Prostate gland (tissue), 2 donors: ENCODE measurements around the gene TAF4. TPM values are rescaled to one million over a fixed set of nuclear protein-coding genes. Genes with fewer than 3 reads are reported as not detected.

Source experiments
- DNase-seq: peaks from one replicate; pipeline ENCODE4 v3.0.0-alpha.2; 2019; ENCODE audit warnings: low spot score
- H3K27ac ChIP-seq, 2 donors: fragments of 200-600 bp; sonication (generic); 2 replicates each; pipeline ENCODE4 v1.5.1; 2017 to 2019
- H3K27me3 ChIP-seq: fragments of 200-600 bp; sonication (generic); replicated peaks from 2 replicates; pipeline ENCODE4 v1.5.1; 2019; ENCODE audit not compliant: insufficient read depth
- H3K36me3 ChIP-seq, 2 donors: fragments of 200-600 bp; sonication (generic); 1 replicate in 1 of 2; 2 replicates in 1 of 2; pipeline versions ENCODE4 v1.5.1 to v1.8.1; 2017 to 2019
- H3K4me1 ChIP-seq: fragments of 200-600 bp; sonication (generic); replicated peaks from 2 replicates; pipeline ENCODE4 v1.5.1; 2019
- H3K4me3 ChIP-seq, 2 donors: fragments of 200-600 bp; sonication (generic); 2 replicates each; pipeline ENCODE4 v1.5.1; 2017 to 2019
- H3K9me3 ChIP-seq: fragments of 200-600 bp; sonication (generic); 2 replicates; pipeline ENCODE4 v1.5.1; 2017
- POLR2A ChIP-seq: fragments of 450-650 bp; IDR thresholded peaks from one replicate; pipeline ENCODE4 v1.6.1; 2016; ENCODE audit warnings: antibody characterized with exemption, mild to moderate bottlenecking
- POLR2AphosphoS5 ChIP-seq: sonication (generic); formaldehyde crosslinking; IDR thresholded peaks from one replicate; pipeline ENCODE4 v1.6.1; 2017; ENCODE audit warnings: antibody characterized with exemption
- whole genome bisulfite sequencing: methylation state at CpG from one replicate; pipeline ENCODE4 v1.1.5; 2018; 5-methylcytosine and 5-hydroxymethylcytosine counted together
- intact Hi-C: fragments of 100-400 bp; cut with DNase I; formaldehyde crosslinking; loops from one replicate; pipeline ENCODE4 v1.14.2; 2022
- total RNA-seq, 2 donors: library from RNA; depleted of rRNA; stranded (reverse); fragments of >200 nt; gene quantifications; one replicate each; pipeline ENCODE4 v1.1.0, GENCODE V29; 2016
- TF ChIP-seq, protein P1 (sequence below), 4 experiments: fragments of 200-600 bp in 2 of 4; fragments of 450-650 bp in 2 of 4; sonication (generic) in 2 of 4; IDR thresholded peaks; 1 replicate in 3 of 4; 2 replicates in 1 of 4; pipeline ENCODE4 v1.5.1; 2016 to 2019; ENCODE audit warnings: antibody characterized with exemption in 4 of 4, mild to moderate bottlenecking in 2 of 4, moderate library complexity in 2 of 4

TAF4 gene
- total RNA-seq, 2 donors from 2014 or later: 19.9 to 57.1 TPM

DNA sequence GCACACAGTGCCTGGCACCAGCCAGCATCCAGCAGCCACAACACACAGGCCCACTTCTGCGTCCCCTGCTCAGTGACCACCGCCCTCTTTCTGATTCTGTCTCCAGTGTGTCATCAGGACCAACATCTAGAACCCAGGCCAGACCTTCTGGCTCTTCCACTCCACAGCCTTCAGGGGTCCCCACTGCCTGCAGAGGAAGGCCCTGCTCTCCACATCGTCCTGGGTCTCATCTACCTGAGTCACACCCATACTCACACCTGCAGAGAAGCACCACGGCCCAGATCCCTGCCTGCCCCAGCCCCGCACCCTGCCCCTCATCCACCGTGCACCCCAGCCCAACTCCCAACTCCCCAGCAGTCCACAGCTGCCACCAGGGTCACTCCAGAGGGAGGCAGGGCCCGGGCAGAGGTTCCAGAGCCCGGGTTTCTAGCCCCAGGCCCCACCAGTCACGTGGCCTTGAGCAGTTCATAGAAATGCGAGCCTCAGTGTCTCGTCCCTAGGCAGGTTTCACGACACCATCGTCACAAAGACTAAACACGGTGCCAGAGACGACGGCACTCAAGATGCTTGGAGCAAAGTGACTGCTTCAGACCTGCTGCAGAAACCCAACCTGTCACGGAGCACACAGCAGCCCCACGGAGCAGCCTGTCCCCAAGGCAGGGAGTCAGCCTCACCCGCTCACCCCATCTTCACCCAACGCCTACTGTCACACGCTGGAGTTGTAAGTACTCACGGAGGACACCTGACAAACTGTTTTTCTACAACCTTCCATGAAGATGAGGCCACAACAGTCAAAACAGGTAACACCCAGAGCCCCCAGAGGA is 16.1 kb downstream of the TAF4 start:
- no peaks in the 10 kb centered on the region for H3K4me1 ChIP-seq
- no peak for DNase-seq
- no peak for TF ChIP-seq POLR2A
- TF ChIP-seq POLR2AphosphoS5: no peak
- TF ChIP-seq, protein P1, sequence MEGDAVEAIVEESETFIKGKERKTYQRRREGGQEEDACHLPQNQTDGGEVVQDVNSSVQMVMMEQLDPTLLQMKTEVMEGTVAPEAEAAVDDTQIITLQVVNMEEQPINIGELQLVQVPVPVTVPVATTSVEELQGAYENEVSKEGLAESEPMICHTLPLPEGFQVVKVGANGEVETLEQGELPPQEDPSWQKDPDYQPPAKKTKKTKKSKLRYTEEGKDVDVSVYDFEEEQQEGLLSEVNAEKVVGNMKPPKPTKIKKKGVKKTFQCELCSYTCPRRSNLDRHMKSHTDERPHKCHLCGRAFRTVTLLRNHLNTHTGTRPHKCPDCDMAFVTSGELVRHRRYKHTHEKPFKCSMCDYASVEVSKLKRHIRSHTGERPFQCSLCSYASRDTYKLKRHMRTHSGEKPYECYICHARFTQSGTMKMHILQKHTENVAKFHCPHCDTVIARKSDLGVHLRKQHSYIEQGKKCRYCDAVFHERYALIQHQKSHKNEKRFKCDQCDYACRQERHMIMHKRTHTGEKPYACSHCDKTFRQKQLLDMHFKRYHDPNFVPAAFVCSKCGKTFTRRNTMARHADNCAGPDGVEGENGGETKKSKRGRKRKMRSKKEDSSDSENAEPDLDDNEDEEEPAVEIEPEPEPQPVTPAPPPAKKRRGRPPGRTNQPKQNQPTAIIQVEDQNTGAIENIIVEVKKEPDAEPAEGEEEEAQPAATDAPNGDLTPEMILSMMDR (IDR thresholded peaks at IDR 0.05): no peak

DNA sequence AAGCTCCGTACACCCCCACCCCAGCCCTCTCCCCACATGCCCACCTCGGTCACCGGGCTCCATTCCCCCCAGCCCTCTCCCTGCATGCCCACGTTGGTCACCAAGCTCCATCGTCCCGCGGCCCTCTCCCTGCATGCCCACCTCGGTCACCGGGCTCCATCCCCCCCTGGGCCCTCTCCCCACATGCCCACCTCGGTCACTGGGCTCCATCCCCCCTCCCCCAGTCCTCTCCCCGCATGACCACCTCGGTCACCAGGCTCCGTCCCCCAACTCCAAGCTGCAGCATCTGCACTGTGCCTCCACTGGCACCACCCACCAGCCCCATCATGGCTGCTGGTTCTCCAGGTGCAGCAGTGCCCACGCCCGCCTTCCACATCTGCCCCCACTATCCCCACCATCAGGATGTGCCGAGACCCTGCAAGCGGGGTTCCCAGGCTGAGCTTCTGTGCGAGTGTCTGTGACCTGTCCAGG is 16.8 kb downstream of the TAF4 start:
- intact Hi-C loops: no loop called here
- Histone ChIP-seq H3K4me1 (no peaks in the 10 kb centered on the region), H3K27ac (no peak overlapping the region), H3K9me3 (no peaks in the 10 kb centered on the region), H3K36me3 (no peaks in the 10 kb centered on the region), H3K27me3 (no peaks in the 10 kb centered on the region), H3K4me3 (no peak overlapping the region)
- 89% methylated on average over 18 of the region's 18 CpGs for WGBS
- no peak for DNase-seq
- TF ChIP-seq POLR2AphosphoS5 (no peak), POLR2A (no peak)
- TF ChIP-seq, protein P1 (IDR thresholded peaks at IDR 0.05): no peak

More for the DNA sequence above, 16.1 kb downstream of the TAF4 start:
- 85% methylated on average over 21 of the region's 22 CpGs for WGBS
- Histone ChIP-seq H3K9me3 (no peaks in the 10 kb centered on the region), H3K27ac (no peak overlapping the region), H3K36me3 (no peaks in the 10 kb centered on the region), H3K4me3 (no peak overlapping the region), H3K27me3 (no peaks in the 10 kb centered on the region)
- intact Hi-C loops: no loop called here

DNA sequence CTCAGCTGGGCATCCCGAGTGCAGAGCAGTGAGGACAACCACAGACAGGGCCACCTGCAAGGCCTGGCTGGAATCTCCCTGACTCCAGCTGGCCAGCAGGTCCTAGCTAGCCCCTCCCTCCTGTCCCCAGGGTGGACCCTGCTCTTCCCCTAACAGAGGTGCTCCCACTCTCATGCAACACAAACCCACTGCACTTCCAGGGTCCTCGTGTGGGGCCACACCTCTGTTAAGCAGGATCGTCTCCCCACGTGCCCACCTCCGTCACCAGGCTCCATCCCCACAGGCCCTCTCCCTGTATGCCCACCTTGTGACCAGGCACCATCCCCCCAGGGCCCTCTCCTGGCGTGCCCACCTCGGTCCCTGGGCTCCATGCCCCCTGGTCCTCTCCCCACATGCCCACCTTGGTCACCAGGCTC is 17.3 kb downstream of the TAF4 start:
- Histone ChIP-seq H3K4me1 (no peaks in the 10 kb centered on the region), H3K36me3 (no peaks in the 10 kb centered on the region), H3K4me3 (no peak overlapping the region), H3K27ac (no peak overlapping the region), H3K27me3 (no peaks in the 10 kb centered on the region), H3K9me3 (no peaks in the 10 kb centered on the region)
- TF ChIP-seq, protein P1 (IDR thresholded peaks at IDR 0.05): no peak
- TF ChIP-seq POLR2AphosphoS5: no peak
- TF ChIP-seq POLR2A: no peak
- intact Hi-C loops: no loop called here
- DNase-seq: no peak
- 83% methylated on average over 7 of the region's 7 CpGs for WGBS

DNA sequence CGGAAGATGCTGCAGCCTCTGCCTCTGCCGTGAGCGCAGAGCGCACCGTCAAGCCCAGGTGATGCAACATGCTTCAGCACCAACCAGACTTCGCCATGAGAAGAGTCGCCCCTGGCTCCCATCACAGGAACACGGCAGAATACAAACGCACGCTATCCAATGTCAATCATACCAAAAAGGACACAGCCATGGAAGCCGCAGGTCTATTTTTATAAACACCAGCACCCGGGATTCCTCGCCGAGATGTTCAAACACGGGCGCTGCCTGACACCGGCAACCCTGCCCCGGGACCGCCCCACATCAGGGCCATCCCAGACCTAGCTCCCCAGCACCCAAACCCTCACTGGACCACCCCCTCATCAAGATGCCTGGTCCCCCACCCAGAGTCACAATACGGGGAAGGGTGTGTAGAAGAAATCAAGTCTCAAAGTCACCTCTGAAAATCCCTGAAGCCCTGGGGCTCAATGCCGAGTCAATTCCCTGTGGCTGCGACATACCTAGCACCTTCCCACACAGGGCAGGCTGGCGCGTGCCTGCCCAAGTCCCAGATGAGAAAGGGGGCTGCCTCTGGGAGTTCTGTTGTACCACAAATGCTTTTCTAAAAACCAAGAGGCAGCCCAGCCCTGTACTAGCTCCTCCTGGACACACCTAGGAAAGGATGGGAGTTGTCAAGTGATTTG is 17.9 kb downstream of the TAF4 start:
- no peak for TF ChIP-seq POLR2AphosphoS5
- no peak for TF ChIP-seq POLR2A
- TF ChIP-seq, protein P1 (IDR thresholded peaks at IDR 0.05): no peak
- H3K27me3 ChIP-seq: no peaks in the 10 kb centered on the region
- H3K9me3 ChIP-seq: no peaks in the 10 kb centered on the region
- H3K4me3 ChIP-seq: no peak overlapping the region
- no peaks in the 10 kb centered on the region for H3K4me1 ChIP-seq
- WGBS: 92% methylated on average over 24 of the region's 24 CpGs
- H3K27ac ChIP-seq: no peak overlapping the region
- no peak for DNase-seq
- intact Hi-C loops: no loop called here
- H3K36me3 ChIP-seq: no peaks in the 10 kb centered on the region
